Measurements from ENCODE around the gene BARHL2.

GRCh38 chr1:90723590-90724108 lies 6.5 kb upstream of the BARHL2 start:
- no peak for TF ChIP-seq ESRRA (CRISPR knock-in tag; IDR thresholded peaks at IDR 0.05; ENCODE audit: borderline replicate concordance)
- TF ChIP-seq FOXP1 (CRISPR knock-in tag; IDR thresholded peaks at IDR 0.05; ENCODE audit: borderline replicate concordance) = 0 out of 2 replicates have a peak, but pooled peaks have one; percentile 17
- no peak for TF ChIP-seq PREB (CRISPR knock-in tag; IDR thresholded peaks at IDR 0.05; ENCODE audit: borderline replicate concordance)
- peak; percentile 88 for TF ChIP-seq CTCF (IDR thresholded peaks at IDR 0.05)
- TF ChIP-seq IRF1 (CRISPR knock-in tag; IDR thresholded peaks at IDR 0.05) = no peak
- TF ChIP-seq, protein P1, sequence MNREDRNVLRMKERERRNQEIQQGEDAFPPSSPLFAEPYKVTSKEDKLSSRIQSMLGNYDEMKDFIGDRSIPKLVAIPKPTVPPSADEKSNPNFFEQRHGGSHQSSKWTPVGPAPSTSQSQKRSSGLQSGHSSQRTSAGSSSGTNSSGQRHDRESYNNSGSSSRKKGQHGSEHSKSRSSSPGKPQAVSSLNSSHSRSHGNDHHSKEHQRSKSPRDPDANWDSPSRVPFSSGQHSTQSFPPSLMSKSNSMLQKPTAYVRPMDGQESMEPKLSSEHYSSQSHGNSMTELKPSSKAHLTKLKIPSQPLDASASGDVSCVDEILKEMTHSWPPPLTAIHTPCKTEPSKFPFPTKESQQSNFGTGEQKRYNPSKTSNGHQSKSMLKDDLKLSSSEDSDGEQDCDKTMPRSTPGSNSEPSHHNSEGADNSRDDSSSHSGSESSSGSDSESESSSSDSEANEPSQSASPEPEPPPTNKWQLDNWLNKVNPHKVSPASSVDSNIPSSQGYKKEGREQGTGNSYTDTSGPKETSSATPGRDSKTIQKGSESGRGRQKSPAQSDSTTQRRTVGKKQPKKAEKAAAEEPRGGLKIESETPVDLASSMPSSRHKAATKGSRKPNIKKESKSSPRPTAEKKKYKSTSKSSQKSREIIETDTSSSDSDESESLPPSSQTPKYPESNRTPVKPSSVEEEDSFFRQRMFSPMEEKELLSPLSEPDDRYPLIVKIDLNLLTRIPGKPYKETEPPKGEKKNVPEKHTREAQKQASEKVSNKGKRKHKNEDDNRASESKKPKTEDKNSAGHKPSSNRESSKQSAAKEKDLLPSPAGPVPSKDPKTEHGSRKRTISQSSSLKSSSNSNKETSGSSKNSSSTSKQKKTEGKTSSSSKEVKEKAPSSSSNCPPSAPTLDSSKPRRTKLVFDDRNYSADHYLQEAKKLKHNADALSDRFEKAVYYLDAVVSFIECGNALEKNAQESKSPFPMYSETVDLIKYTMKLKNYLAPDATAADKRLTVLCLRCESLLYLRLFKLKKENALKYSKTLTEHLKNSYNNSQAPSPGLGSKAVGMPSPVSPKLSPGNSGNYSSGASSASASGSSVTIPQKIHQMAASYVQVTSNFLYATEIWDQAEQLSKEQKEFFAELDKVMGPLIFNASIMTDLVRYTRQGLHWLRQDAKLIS (CRISPR knock-in tag; IDR thresholded peaks at IDR 0.05; ENCODE audit: borderline replicate concordance) = no peak
- TF ChIP-seq, protein P2, sequence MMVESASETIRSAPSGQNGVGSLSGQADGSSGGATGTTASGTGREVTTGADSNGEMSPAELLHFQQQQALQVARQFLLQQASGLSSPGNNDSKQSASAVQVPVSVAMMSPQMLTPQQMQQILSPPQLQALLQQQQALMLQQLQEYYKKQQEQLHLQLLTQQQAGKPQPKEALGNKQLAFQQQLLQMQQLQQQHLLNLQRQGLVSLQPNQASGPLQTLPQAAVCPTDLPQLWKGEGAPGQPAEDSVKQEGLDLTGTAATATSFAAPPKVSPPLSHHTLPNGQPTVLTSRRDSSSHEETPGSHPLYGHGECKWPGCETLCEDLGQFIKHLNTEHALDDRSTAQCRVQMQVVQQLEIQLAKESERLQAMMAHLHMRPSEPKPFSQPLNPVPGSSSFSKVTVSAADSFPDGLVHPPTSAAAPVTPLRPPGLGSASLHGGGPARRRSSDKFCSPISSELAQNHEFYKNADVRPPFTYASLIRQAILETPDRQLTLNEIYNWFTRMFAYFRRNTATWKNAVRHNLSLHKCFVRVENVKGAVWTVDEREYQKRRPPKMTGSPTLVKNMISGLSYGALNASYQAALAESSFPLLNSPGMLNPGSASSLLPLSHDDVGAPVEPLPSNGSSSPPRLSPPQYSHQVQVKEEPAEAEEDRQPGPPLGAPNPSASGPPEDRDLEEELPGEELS (CRISPR knock-in tag; IDR thresholded peaks at IDR 0.05) = no peak
- no peak for TF ChIP-seq PRRX2 (CRISPR knock-in tag; IDR thresholded peaks at IDR 0.05)
- no peak for TF ChIP-seq JUN (CRISPR knock-in tag; IDR thresholded peaks at IDR 0.05)
- TF ChIP-seq USF1 (CRISPR knock-in tag; IDR thresholded peaks at IDR 0.05) = no peak
- TF ChIP-seq RELA (CRISPR knock-in tag; IDR thresholded peaks at IDR 0.05; ENCODE audit: borderline replicate concordance) = no peak
- TF ChIP-seq TEAD4 (CRISPR knock-in tag; IDR thresholded peaks at IDR 0.05) = no peak
- TF ChIP-seq KAT7 (CRISPR knock-in tag; IDR thresholded peaks at IDR 0.05; ENCODE audit: borderline replicate concordance) = no peak
